HG03354 (cell line): ENCODE data around the gene KCTD16.

Experiments used
- ATAC-seq: cut with Tn5 transposase; IDR thresholded peaks from one replicate; pipeline ENCODE4 v1.9.1; 2021; ENCODE audit warnings: mild to moderate bottlenecking; ENCODE audit not compliant: unreplicated experiment, poor library complexity, severe bottlenecking

Gene KCTD16

GRCh38 chr5:144318011-144318410 lies 147.3 kb downstream of the KCTD16 start:
- ATAC-seq: no peak

GRCh38 chr5:144318460-144318859 lies 147.8 kb downstream of the KCTD16 start:
- ATAC-seq: no peak

- no peak for ATAC-seq
These were observed 152.5 kb downstream of the KCTD16 start for GRCh38 chr5:144323181-144323580.

- no peak for ATAC-seq
These were observed 154.9 kb downstream of the KCTD16 start for GRCh38 chr5:144325532-144325931.

- no peak for ATAC-seq
These were observed 157.8 kb downstream of the KCTD16 start for GRCh38 chr5:144328494-144328893.

- no peak for ATAC-seq
These were observed 158.3 kb downstream of the KCTD16 start for GRCh38 chr5:144328980-144329379.

GRCh38 chr5:144329681-144330080 lies 159.0 kb downstream of the KCTD16 start:
- ATAC-seq: no peak

GRCh38 chr5:144331361-144331760 lies 160.7 kb downstream of the KCTD16 start:
- no peak for ATAC-seq

- ATAC-seq: no peak
These were observed 161.6 kb downstream of the KCTD16 start for GRCh38 chr5:144332265-144332664.

- peak; percentile 75 for ATAC-seq
These were observed 162.8 kb downstream of the KCTD16 start for GRCh38 chr5:144333336-144333920.

GRCh38 chr5:144335561-144335960 lies 164.9 kb downstream of the KCTD16 start:
- ATAC-seq: peak; percentile 58

GRCh38 chr5:144336191-144336961 lies 165.7 kb downstream of the KCTD16 start:
- ATAC-seq: no peak

GRCh38 chr5:144352330-144352729 lies 181.7 kb downstream of the KCTD16 start:
- ATAC-seq: no peak

- no peak for ATAC-seq
These were observed 182.2 kb downstream of the KCTD16 start for GRCh38 chr5:144352732-144353317.

GRCh38 chr5:144356489-144356888 lies 185.8 kb downstream of the KCTD16 start:
- ATAC-seq: no peak

GRCh38 chr5:144361406-144361805 lies 190.7 kb downstream of the KCTD16 start:
- ATAC-seq: no peak

- no peak for ATAC-seq
These were observed 195.2 kb downstream of the KCTD16 start for GRCh38 chr5:144365885-144366284.

GRCh38 chr5:144367991-144368390 lies 197.3 kb downstream of the KCTD16 start:
- no peak for ATAC-seq

- no peak for ATAC-seq
These were observed 197.9 kb downstream of the KCTD16 start for GRCh38 chr5:144368556-144368955.

GRCh38 chr5:144369006-144369405 lies 198.3 kb downstream of the KCTD16 start:
- ATAC-seq: peak; percentile 79

GRCh38 chr5:144370273-144370672 lies 199.6 kb downstream of the KCTD16 start:
- no peak for ATAC-seq
